Activated CD4-positive, CD25-positive, alpha-beta regulatory T cell treated with anti-CD3 and anti-CD28 coated beads, Interleukin-2, amount 50 U/mL, for 16 hours (primary cell): ENCODE measurements around the gene IL36RN.

Experiments
- DNase-seq: peaks from one replicate; pipeline ENCODE4 v3.0.0-alpha.2; 2020; ENCODE audit warnings: low read depth, low spot score

The IL36RN gene

GRCh38 chr2:113058998-113059960 is at the start of gene IL36RN:
TSS of gene IL36RN (plus strand) at chr2:113059198. CDS start at chr2:113059439, 241 bp downstream.
- no peak for DNase-seq

- DNase-seq, result no peak
These were observed 49.4 kb upstream of the IL36RN start for GRCh38 chr2:113009622-113010021.

GRCh38 chr2:113010088-113010487 is 48.9 kb upstream of the IL36RN start:
- DNase-seq, result no peak

- no peak for DNase-seq
These were observed 47.9 kb upstream of the IL36RN start for GRCh38 chr2:113011108-113011507.

- no peak for DNase-seq
These were observed 46.3 kb upstream of the IL36RN start for GRCh38 chr2:113012436-113013335.

GRCh38 chr2:113013336-113013661 is 45.7 kb upstream of the IL36RN start:
- no peak for DNase-seq

GRCh38 chr2:113014067-113014466 is 44.9 kb upstream of the IL36RN start:
- no peak for DNase-seq

- no peak for DNase-seq
These were observed 44.0 kb upstream of the IL36RN start for GRCh38 chr2:113015042-113015441.

- DNase-seq, result no peak
These were observed 43.3 kb upstream of the IL36RN start for GRCh38 chr2:113015655-113016054.

- no peak for DNase-seq
These were observed 40.5 kb upstream of the IL36RN start for GRCh38 chr2:113018509-113018908.

GRCh38 chr2:113021312-113021711 is 37.7 kb upstream of the IL36RN start:
- no peak for DNase-seq

- no peak for DNase-seq
These were observed 34.2 kb upstream of the IL36RN start for GRCh38 chr2:113024764-113025163.

GRCh38 chr2:113025737-113026136 is 33.3 kb upstream of the IL36RN start:
- no peak for DNase-seq

- DNase-seq, result no peak
These were observed 31.3 kb upstream of the IL36RN start for GRCh38 chr2:113027691-113028090.

- DNase-seq, result no peak
These were observed 30.9 kb upstream of the IL36RN start for GRCh38 chr2:113028112-113028511.

- DNase-seq, result no peak
These were observed 26.3 kb upstream of the IL36RN start for GRCh38 chr2:113032737-113033136.

GRCh38 chr2:113034016-113034415 is 25.0 kb upstream of the IL36RN start:
- no peak for DNase-seq

- no peak for DNase-seq
These were observed 22.2 kb upstream of the IL36RN start for GRCh38 chr2:113036763-113037162.

GRCh38 chr2:113038291-113038690 is 20.7 kb upstream of the IL36RN start:
- DNase-seq, result no peak

GRCh38 chr2:113039158-113039557 is 19.8 kb upstream of the IL36RN start:
- no peak for DNase-seq

- no peak for DNase-seq
These were observed 19.3 kb upstream of the IL36RN start for GRCh38 chr2:113039719-113040118.

GRCh38 chr2:113041871-113042270 is 17.1 kb upstream of the IL36RN start:
- no peak for DNase-seq
